ENCODE measurements around the gene USP54. TPM values are rescaled to one million over a fixed set of nuclear protein-coding genes. Genes with fewer than 3 reads are reported as not detected.

USP54 gene
- total and polyA plus RNA-seq, 9 donors = 8.0 to 72.7 (median 32.0) TPM

- no peak for TF ChIP-seq CTCF (IDR thresholded peaks at IDR 0.05)
- no peak for TF ChIP-seq POLR2A (IDR thresholded peaks at IDR 0.05)
- TF ChIP-seq EP300 (IDR thresholded peaks at IDR 0.05) = no peak
- no peak for DNase-seq
- Histone ChIP-seq H3K27ac (no peak overlapping the region), H3K36me3 (no peaks in the 10 kb centered on the region), H3K4me3 (no peak overlapping the region), H3K9me3 (no peaks in the 10 kb centered on the region), H3K27me3 (no peaks in the 10 kb centered on the region), H3K4me1 (ENCODE audit: insufficient read depth) (peaks cover 4% of the 10 kb centered on the region)
- 95 to 99% (median 97%) methylated on average over 4 of the region's 4 CpGs for WGBS, 3 donors
- intact Hi-C loops (cut with DNase I) = no loop called here
Observed at GRCh38 chr10:73593110-73593509, 2.0 kb upstream of the USP54 start.

GRCh38 chr10:73591935-73592699 lies 975 bp upstream of the USP54 start:
- Histone ChIP-seq H3K27ac (no peak overlapping the region), H3K4me1 (ENCODE audit: insufficient read depth) (peaks cover 4% of the 10 kb centered on the region), H3K9me3 (no peaks in the 10 kb centered on the region), H3K27me3 (no peaks in the 10 kb centered on the region), H3K4me3 (no peak overlapping the region), H3K36me3 (no peaks in the 10 kb centered on the region)
- 32 to 37% (median 36%) methylated on average over 3 of the region's 3 CpGs for WGBS, 3 donors
- TF ChIP-seq POLR2A (IDR thresholded peaks at IDR 0.05) (no peak), CTCF (IDR thresholded peaks at IDR 0.05) (no peak), EP300 (IDR thresholded peaks at IDR 0.05) (no peak)
- peak in 4 of 5 donors; percentile 31 to 64 (median 41) for DNase-seq
- intact Hi-C loops (cut with DNase I) = no loop called here

- Histone ChIP-seq H3K4me1 (ENCODE audit: insufficient read depth) (peaks cover 4% of the 10 kb centered on the region), H3K27me3 (no peaks in the 10 kb centered on the region), H3K4me3 (no peak overlapping the region), H3K27ac (no peak overlapping the region), H3K36me3 (no peaks in the 10 kb centered on the region), H3K9me3 (no peaks in the 10 kb centered on the region)
- 93 to 98% (median 93%) methylated on average over 3 of the region's 3 CpGs for WGBS, 3 donors
- TF ChIP-seq CTCF (IDR thresholded peaks at IDR 0.05) (no peak), POLR2A (IDR thresholded peaks at IDR 0.05) (no peak), EP300 (IDR thresholded peaks at IDR 0.05) (no peak)
- DNase-seq = no peak
- intact Hi-C loops (cut with DNase I) = no loop called here
Observed at GRCh38 chr10:73589563-73590126, 1.5 kb downstream of the USP54 start.

- intact Hi-C loops (cut with DNase I) = no loop called here
- WGBS, 3 donors = 93 to 95% (median 94%) methylated on average over 1 of the region's 1 CpG
- no peak for DNase-seq
- Histone ChIP-seq H3K27me3 (no peaks in the 10 kb centered on the region), H3K9me3 (no peaks in the 10 kb centered on the region), H3K36me3 (no peaks in the 10 kb centered on the region), H3K27ac (no peak overlapping the region), H3K4me3 (no peak overlapping the region), H3K4me1 (ENCODE audit: insufficient read depth) (peaks cover 4% of the 10 kb centered on the region)
- TF ChIP-seq EP300 (IDR thresholded peaks at IDR 0.05) (no peak), POLR2A (IDR thresholded peaks at IDR 0.05) (no peak), CTCF (IDR thresholded peaks at IDR 0.05) (no peak)
Observed at GRCh38 chr10:73588656-73589055, 2.5 kb downstream of the USP54 start.

All from ovary (tissue), 9 donors.